Kidney (tissue), 14 donors: ENCODE measurements around the gene PCLO. TPM values are rescaled to one million over a fixed set of nuclear protein-coding genes. Genes with fewer than 3 reads are reported as not detected.
A peak's percentile ranks its signal among the peaks of the same experiment; 100 is the strongest.

Experiments
- DNase-seq, 5 donors: peaks; one replicate each; pipeline ENCODE4 v3.0.0-alpha.2; 2013 to 2020
- FAIRE-seq: peaks from 2 replicates; lab custom pipeline; 2012; peaks lifted over from hg19 to GRCh38; lab: Jason Lieb, UNC
- H3K27ac ChIP-seq, 2 donors: one replicate each; pipeline ENCODE4 v1.7.0; 2013; ENCODE audit warnings: low read depth in 2 of 2, low read length in 2 of 2, inconsistent platforms in 1 of 2
- H3K27me3 ChIP-seq: one replicate; pipeline ENCODE4 v1.7.1; 2013; ENCODE audit warnings: low read length, inconsistent platforms; ENCODE audit not compliant: control insufficient read depth, insufficient read depth
- H3K36me3 ChIP-seq, 3 donors: one replicate each; pipeline versions ENCODE4 v1.7.0 to v1.7.1; 2013; ENCODE audit warnings: low read length in 3 of 3, control low read depth in 1 of 3, inconsistent platforms in 1 of 3; ENCODE audit not compliant: insufficient read depth in 3 of 3, control insufficient read depth in 2 of 3
- H3K4me1 ChIP-seq, 3 donors: one replicate each; pipeline versions ENCODE4 v1.7.0 to v1.7.1; 2013; ENCODE audit warnings: low read length in 3 of 3, inconsistent platforms in 1 of 3, low read depth in 1 of 3; ENCODE audit not compliant: control insufficient read depth in 2 of 3, insufficient read depth in 2 of 3
- H3K4me3 ChIP-seq, 3 donors: one replicate each; pipeline versions ENCODE4 v1.7.0 to v1.8.1; 2013; ENCODE audit warnings: low read length in 3 of 3, control low read depth in 1 of 3, inconsistent platforms in 1 of 3
- H3K9ac ChIP-seq, 3 donors: one replicate each; pipeline versions ENCODE4 v1.7.0 to v1.7.1; 2013; ENCODE audit warnings: low read length in 3 of 3, control low read depth in 1 of 3, inconsistent platforms in 1 of 3
- H3K9me3 ChIP-seq, 3 donors: one replicate each; pipeline versions ENCODE4 v1.7.0 to v1.7.1; 2013; ENCODE audit warnings: low read length in 3 of 3, control low read depth in 1 of 3, inconsistent platforms in 1 of 3; ENCODE audit not compliant: control insufficient read depth in 2 of 3, insufficient read depth in 1 of 3
- CTCF ChIP-seq: IDR thresholded peaks from 3 replicates; pipeline ENCODE4 v1.5.1; 2012; ENCODE audit warnings: mild to moderate bottlenecking, moderate library complexity, borderline replicate concordance; ENCODE audit not compliant: insufficient read depth; ENCODE audit errors: extremely low read depth
- intact Hi-C: fragments of 100-400 bp; cut with DNase I; formaldehyde crosslinking; loops from one replicate; pipeline ENCODE4 v1.11.1; 2022
- polyA plus RNA-seq: library from polyadenylated mRNA; stranded (reverse); fragments of 350-450 nt; fragmentation: Illumina TruSeq; extraction: RNeasy Lipid Tissue Mini Kit (QIAGEN cat#74804); gene quantifications from one replicate; pipeline ENCODE4 v1.2.3, GENCODE V29; 2014; ENCODE audit warnings: low read depth, low replicate concordance; ENCODE audit not compliant: insufficient read depth
- total RNA-seq: library from RNA; stranded (reverse); fragmentation: NEBNext Ultra II Directional; extraction: Animal tissue kit (Norgen Biotek cat#: 25700); gene quantifications from one replicate; pipeline ENCODE4 v1.2.1, GENCODE V29; 2021
- donor health status: control.
- donor health status: control.
- donor health status: control.
- donor health status: control.
- donor health status: control.
- donor health status: DM: yes; HTN: yes; CAD: no.
- donor health status: Normal renal cell carcinoma (clear cell type).

PCLO gene
- total and polyA plus RNA-seq, 2 donors from 2014 or later: 4.0 to 12.0 TPM

- Histone ChIP-seq H3K9me3 (no peaks in the 10 kb centered on the region), H3K9ac (no peak overlapping the region)
- peak; percentile 88 for FAIRE-seq
Observed at GRCh38 chr7:82965088-82966036, 197.3 kb downstream of the PCLO start.

GRCh38 chr7:82964150-82964882 is 198.4 kb downstream of the PCLO start:
- Histone ChIP-seq H3K4me1 (no peaks in the 10 kb centered on the region), H3K9ac (no peak overlapping the region), H3K4me3 (no peak overlapping the region), H3K9me3 (no peaks in the 10 kb centered on the region), H3K36me3 (no peaks in the 10 kb centered on the region), H3K27me3 (no peaks in the 10 kb centered on the region), H3K27ac (no peak overlapping the region)
- no peak for TF ChIP-seq CTCF
- intact Hi-C loops: no loop called here
- FAIRE-seq (no peak), DNase-seq (no peak)

More at GRCh38 chr7:82965088-82966036, 197.3 kb downstream of the PCLO start:
- DNase-seq: no peak
- no peak overlapping the region for H3K27ac ChIP-seq
- intact Hi-C loops: no loop called here
- H3K36me3 ChIP-seq: no peaks in the 10 kb centered on the region
- H3K4me3 ChIP-seq: no peak overlapping the region
- no peaks in the 10 kb centered on the region for H3K4me1 ChIP-seq
- no peak for TF ChIP-seq CTCF
- no peaks in the 10 kb centered on the region for H3K27me3 ChIP-seq

- no peak for TF ChIP-seq CTCF
- intact Hi-C loops: no loop called here
- no peak for DNase-seq
- no peak overlapping the region for H3K9ac ChIP-seq
- H3K9me3 ChIP-seq: no peaks in the 10 kb centered on the region
- H3K27ac ChIP-seq: no peak overlapping the region
- no peaks in the 10 kb centered on the region for H3K27me3 ChIP-seq
- no peak overlapping the region for H3K4me3 ChIP-seq
- H3K4me1 ChIP-seq: no peaks in the 10 kb centered on the region
- H3K36me3 ChIP-seq: no peaks in the 10 kb centered on the region
- no peak for FAIRE-seq
Observed at GRCh38 chr7:82961240-82961639, 201.4 kb downstream of the PCLO start.
